SJCRH30 (cell line): ENCODE data around the gene ZNF827. TPM values are rescaled to one million over a fixed set of nuclear protein-coding genes. Genes with fewer than 3 reads are reported as not detected.
A peak's percentile ranks its signal among the peaks of the same experiment; 100 is the strongest.

Experiments used
- DNase-seq, 2 experiments: peaks; one replicate each; pipeline ENCODE4 v3.0.0-alpha.2; 2015 to 2020
- H3K27ac ChIP-seq: fragments of 250-450 bp; sonication (Bioruptor Pico); 2 replicates; pipeline ENCODE4 v1.5.1; 2020; ENCODE audit warnings: mild to moderate bottlenecking, moderate library complexity
- H3K27me3 ChIP-seq: fragments of 250-450 bp; sonication (Bioruptor Pico); 2 replicates; pipeline ENCODE4 v1.5.1; 2020; ENCODE audit warnings: mild to moderate bottlenecking, moderate library complexity
- H3K36me3 ChIP-seq: fragments of 250-450 bp; sonication (Bioruptor Pico); 2 replicates; pipeline ENCODE4 v1.5.1; 2020; ENCODE audit warnings: mild to moderate bottlenecking, moderate library complexity
- H3K4me1 ChIP-seq: fragments of 250-450 bp; sonication (Bioruptor Pico); 2 replicates; pipeline ENCODE4 v1.5.1; 2020; ENCODE audit warnings: mild to moderate bottlenecking, moderate library complexity
- H3K4me3 ChIP-seq: fragments of 250-450 bp; sonication (Bioruptor Pico); 2 replicates; pipeline ENCODE4 v1.5.1; 2020; ENCODE audit warnings: mild to moderate bottlenecking, moderate library complexity
- H3K9me3 ChIP-seq: fragments of 250-450 bp; sonication (Bioruptor Pico); replicated peaks from 2 replicates; pipeline ENCODE4 v1.5.1; 2020; ENCODE audit warnings: mild to moderate bottlenecking, moderate library complexity
- total RNA-seq: library from RNA; depleted of rRNA; stranded (reverse); fragments of >200 nt; shearing (Covaris generic); gene quantifications from 2 replicates; pipeline ENCODE4 v1.2.3, GENCODE V29; 2014

ZNF827 gene
- total RNA-seq, 1 experiment from 2014 or later, result 10.5 TPM

DNA sequence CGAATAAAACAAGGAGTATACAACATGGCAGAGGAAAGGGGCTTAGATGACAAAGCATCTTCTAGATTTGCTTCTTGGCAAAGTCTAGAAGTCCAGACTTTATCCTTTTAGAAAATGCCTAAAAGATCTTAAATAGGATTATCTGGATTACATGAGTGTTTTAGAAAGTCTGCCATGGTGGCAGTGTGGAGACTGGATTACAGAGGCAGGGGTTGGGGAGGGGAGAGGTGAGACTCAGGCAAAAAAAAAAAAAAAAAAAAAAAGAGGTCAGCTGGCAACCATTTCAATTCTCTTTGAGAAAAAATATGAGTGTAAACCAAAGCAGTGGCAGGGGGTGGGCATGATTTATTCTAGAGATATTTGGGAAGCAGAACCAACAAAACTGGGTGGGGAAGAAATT lies 17.4 kb downstream of the ZNF827 start:
- Histone ChIP-seq H3K27ac (no peak overlapping the region), H3K36me3 (no peaks in the 10 kb centered on the region), H3K4me3 (no peak overlapping the region), H3K27me3 (no peaks in the 10 kb centered on the region), H3K9me3 (no peaks in the 10 kb centered on the region; the same call in 1 of the 2 replicates), H3K4me1 (no peaks in the 10 kb centered on the region)
- DNase-seq, result no peak

DNA sequence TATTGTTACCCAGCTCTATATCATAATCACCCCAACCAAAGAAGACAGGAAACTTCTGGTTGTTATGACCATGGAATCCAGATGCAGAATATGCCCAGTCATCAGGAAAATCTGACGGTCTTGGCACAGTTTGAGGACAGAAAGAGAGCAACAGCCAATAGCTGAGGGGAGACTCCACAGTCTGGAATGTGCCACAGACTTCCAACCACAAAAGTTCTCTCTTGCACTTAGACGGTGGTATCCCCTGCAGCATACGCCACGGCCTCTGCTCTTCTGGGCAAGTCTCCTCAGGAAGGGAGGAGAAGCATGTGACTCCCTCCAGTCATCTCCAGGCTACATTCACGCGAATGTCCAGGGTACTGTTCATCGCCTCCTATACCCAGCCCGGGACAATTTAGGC lies 18.4 kb downstream of the ZNF827 start:
- H3K4me3 ChIP-seq, result no peak overlapping the region
- H3K27me3 ChIP-seq, result no peaks in the 10 kb centered on the region
- no peaks in the 10 kb centered on the region for H3K36me3 ChIP-seq
- H3K27ac ChIP-seq, result no peak overlapping the region
- DNase-seq, result no peak
- H3K4me1 ChIP-seq, result no peaks in the 10 kb centered on the region
- no peaks in the 10 kb centered on the region for H3K9me3 ChIP-seq

- Histone ChIP-seq H3K4me1 (no peaks in the 10 kb centered on the region), H3K27ac (no peak overlapping the region), H3K36me3 (no peaks in the 10 kb centered on the region), H3K9me3 (no peaks in the 10 kb centered on the region), H3K27me3 (no peaks in the 10 kb centered on the region), H3K4me3 (no peak overlapping the region)
- no peak for DNase-seq
Measured at GRCh38 chr4:145912376-145912775, 26.2 kb downstream of the ZNF827 start.

DNA sequence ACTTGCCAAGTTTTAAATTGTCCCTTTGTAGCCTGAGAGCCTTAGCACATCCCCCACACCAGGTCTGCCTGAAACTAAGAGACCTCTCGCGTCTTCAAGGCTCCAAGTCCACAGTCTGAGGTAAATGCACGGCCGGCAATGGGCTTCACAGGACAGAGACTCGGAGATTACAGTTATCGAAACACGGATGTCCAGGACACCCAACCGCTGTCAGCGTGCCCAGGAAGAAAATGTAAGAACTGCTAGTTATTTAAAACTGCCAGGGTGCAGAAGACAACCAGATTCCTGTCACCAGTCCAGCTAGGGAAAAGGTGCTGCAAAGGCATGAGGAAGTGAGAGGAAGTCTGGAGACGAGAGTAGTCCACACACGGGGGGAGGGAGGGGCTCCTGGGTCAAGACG lies 28.9 kb downstream of the ZNF827 start:
- Histone ChIP-seq H3K27ac (no peak overlapping the region), H3K27me3 (no peaks in the 10 kb centered on the region), H3K9me3 (no peaks in the 10 kb centered on the region), H3K4me1 (no peaks in the 10 kb centered on the region), H3K4me3 (no peak overlapping the region), H3K36me3 (no peaks in the 10 kb centered on the region)
- no peak for DNase-seq

GRCh38 chr4:145909281-145909715 lies 29.3 kb downstream of the ZNF827 start:
- no peaks in the 10 kb centered on the region for H3K9me3 ChIP-seq
- H3K4me3 ChIP-seq, result no peak overlapping the region
- no peaks in the 10 kb centered on the region for H3K36me3 ChIP-seq
- no peaks in the 10 kb centered on the region for H3K4me1 ChIP-seq
- DNase-seq, result peak in 1 of 2 experiments; percentile 7
- no peak overlapping the region for H3K27ac ChIP-seq
- H3K27me3 ChIP-seq, result no peaks in the 10 kb centered on the region

DNA sequence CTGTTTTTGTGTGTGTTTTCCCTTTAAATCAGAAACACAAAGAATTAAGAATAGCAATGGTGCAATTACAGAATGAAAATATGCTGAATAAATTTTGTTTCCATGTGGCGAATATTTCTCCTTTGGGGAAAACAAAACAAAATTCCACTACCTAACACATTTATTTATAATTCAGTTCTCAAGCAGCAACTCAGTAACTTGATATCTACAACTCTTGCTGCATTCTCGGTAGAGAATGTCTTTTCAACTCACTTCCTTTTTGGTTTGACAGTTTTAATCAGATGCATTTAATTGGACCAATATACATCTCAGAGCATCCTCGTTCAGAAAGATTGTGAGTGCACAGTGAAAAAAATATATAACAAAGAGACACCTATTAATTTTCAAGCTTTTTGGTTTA lies 30.8 kb downstream of the ZNF827 start:
- no peak for DNase-seq
- no peak overlapping the region for H3K4me3 ChIP-seq
- no peak overlapping the region for H3K27ac ChIP-seq
- no peaks in the 10 kb centered on the region for H3K27me3 ChIP-seq
- H3K9me3 ChIP-seq, result no peaks in the 10 kb centered on the region
- H3K36me3 ChIP-seq, result no peaks in the 10 kb centered on the region; the same call in 1 of the 2 replicates
- no peaks in the 10 kb centered on the region for H3K4me1 ChIP-seq

GRCh38 chr4:145907390-145907789 lies 31.2 kb downstream of the ZNF827 start:
- Histone ChIP-seq H3K9me3 (no peaks in the 10 kb centered on the region), H3K27ac (no peak overlapping the region), H3K4me3 (no peak overlapping the region), H3K27me3 (no peaks in the 10 kb centered on the region), H3K36me3 (no peaks in the 10 kb centered on the region; the same call in 1 of the 2 replicates), H3K4me1 (no peaks in the 10 kb centered on the region)
- no peak for DNase-seq

DNA sequence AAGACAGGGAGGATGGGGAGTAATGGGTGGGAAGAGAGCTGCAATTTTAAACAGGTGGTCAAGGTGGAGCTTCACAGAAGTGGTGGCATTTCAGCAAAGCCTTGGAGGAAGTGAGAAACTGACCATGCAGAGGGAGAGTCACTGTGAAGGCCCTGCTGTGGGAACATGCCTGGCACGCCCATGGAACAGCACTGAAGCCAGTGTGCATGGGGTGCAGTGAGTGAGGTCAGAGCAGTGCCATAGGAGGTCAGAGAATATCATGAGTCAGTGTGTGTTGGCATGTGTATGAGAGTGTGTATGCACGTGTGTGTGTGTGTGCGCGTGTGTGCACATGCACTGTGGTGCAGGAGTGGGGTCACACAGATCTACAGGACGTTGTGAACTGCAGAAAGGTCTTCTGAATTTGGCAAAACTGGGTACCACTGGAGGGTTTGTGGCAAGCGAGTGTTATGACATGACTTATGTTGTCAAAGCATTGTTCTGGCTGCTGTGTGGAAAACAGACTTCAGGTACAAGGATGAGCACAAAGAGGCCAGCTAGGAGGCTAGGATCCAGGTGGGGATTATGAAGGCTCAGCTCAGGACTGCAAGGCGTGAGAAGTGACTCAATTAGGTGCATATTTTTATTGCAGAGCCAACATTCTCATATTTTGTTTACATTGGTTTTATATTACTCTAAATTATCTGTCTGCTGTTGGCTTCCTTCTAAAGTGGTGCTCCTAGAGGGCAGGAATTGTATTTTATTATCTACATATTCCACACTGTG lies 34.0 kb downstream of the ZNF827 start:
- Histone ChIP-seq H3K4me3 (no peak overlapping the region), H3K4me1 (no peaks in the 10 kb centered on the region), H3K27ac (no peak overlapping the region), H3K9me3 (no peaks in the 10 kb centered on the region), H3K27me3 (no peaks in the 10 kb centered on the region), H3K36me3 (peaks cover 10% of the 10 kb centered on the region)
- no peak for DNase-seq

GRCh38 chr4:145902522-145902921 lies 36.1 kb downstream of the ZNF827 start:
- Histone ChIP-seq H3K27ac (no peak overlapping the region), H3K27me3 (no peaks in the 10 kb centered on the region), H3K4me1 (no peaks in the 10 kb centered on the region), H3K4me3 (no peak overlapping the region), H3K36me3 (peaks cover 10% of the 10 kb centered on the region), H3K9me3 (no peaks in the 10 kb centered on the region)
- no peak for DNase-seq

GRCh38 chr4:145899886-145900460 lies 38.6 kb downstream of the ZNF827 start:
- DNase-seq, result no peak
- H3K36me3 ChIP-seq, result peaks cover 10% of the 10 kb centered on the region
- H3K4me1 ChIP-seq, result no peaks in the 10 kb centered on the region
- H3K9me3 ChIP-seq, result no peaks in the 10 kb centered on the region
- no peak overlapping the region for H3K27ac ChIP-seq
- H3K27me3 ChIP-seq, result no peaks in the 10 kb centered on the region
- no peak overlapping the region for H3K4me3 ChIP-seq

DNA sequence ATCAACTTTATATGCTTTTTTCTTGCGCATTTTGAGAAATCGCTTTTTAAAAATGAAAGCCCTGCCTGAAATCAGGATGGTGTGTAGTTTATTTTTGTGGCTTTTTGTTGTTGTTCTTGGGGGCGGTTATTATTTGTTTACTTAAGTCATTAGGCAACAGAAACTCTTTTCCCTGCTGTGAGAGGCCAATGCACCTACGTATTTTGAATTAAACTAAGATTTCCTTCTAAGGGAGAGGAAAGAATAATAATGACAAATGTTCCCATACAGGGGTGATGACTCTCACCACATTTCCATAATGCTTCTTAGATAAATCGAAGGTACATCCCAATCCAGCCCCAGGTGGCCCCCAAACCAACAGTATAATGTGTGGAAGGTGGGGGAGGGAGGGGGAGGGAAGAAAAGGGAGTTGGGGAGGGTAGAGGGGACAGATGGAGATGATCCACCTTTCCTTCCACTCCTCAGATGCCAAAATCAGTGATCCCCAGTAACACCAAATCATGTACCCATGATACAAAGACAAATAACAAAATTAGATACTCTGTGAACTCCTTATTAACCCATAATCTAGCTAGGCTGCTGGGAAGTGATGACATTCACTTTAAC lies 39.6 kb downstream of the ZNF827 start:
- no peak overlapping the region for H3K27ac ChIP-seq
- no peaks in the 10 kb centered on the region for H3K4me1 ChIP-seq
- H3K27me3 ChIP-seq, result no peaks in the 10 kb centered on the region
- no peaks in the 10 kb centered on the region for H3K9me3 ChIP-seq
- no peak overlapping the region for H3K4me3 ChIP-seq
- DNase-seq, result no peak
- peaks cover 10% of the 10 kb centered on the region for H3K36me3 ChIP-seq

DNA sequence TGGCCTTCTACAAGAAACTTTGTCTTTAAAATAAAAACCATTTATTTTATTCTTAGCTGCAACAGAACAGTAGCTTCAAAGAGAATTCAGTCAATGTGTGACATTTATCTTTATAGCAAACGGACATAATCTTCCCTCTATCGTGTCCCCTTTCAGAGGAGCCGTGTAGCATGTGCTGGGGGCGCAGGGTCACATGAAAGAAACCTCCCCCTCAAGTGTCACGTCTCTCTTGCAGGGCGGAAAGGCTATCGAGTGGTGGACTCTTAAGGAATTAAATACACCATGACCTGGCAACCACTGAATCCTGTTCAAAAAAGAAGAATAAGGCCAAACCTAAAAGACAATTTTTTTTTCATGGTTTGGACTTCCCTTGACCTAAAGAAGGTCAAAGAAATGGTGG lies 40.2 kb downstream of the ZNF827 start:
- H3K27ac ChIP-seq, result no peak overlapping the region
- no peak for DNase-seq
- peaks cover 10% of the 10 kb centered on the region for H3K36me3 ChIP-seq
- H3K4me3 ChIP-seq, result no peak overlapping the region
- no peaks in the 10 kb centered on the region for H3K4me1 ChIP-seq
- H3K27me3 ChIP-seq, result no peaks in the 10 kb centered on the region
- H3K9me3 ChIP-seq, result no peaks in the 10 kb centered on the region

DNA sequence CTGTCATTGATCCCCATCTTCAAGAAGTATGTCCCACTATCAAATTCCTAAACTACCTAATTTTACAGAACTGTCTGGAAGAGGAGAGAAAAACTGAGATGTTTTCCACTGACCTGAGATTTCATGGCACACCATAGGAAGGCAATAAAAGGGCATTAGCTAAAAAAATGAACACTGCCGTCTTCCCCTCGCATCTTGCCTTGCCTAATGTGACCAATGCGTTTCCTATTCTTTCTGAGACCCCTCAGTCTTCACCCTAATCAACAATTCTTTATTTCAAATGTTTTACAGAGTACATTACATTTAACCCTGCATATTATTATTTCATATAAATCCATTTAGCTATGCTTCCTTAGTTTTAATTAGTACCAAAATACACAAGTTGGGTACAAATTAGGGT lies 43.6 kb downstream of the ZNF827 start:
- Histone ChIP-seq H3K36me3 (no peaks in the 10 kb centered on the region; the same call in 1 of the 2 replicates), H3K4me1 (no peaks in the 10 kb centered on the region), H3K9me3 (no peaks in the 10 kb centered on the region), H3K27ac (no peak overlapping the region), H3K4me3 (no peak overlapping the region), H3K27me3 (no peaks in the 10 kb centered on the region)
- DNase-seq, result no peak

DNA sequence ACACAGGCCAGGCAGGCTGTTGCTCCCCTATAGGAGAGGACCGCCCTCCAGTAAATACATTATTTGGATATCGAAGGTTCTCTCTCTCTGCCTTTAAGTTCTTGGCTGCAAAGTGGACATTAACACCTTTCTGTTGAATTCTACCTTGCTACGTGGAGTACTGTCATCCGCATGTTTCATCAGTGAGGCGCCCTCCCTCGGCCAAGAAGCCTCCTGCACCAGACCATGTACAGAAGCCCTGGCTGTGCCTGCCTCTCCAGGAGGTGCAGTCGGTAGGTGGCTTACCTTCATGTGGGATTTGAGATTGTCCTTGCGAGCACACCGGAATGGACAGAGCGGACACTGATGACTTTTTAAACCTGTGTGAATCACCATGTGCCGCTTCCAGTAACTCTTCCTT lies 46.7 kb downstream of the ZNF827 start:
- Histone ChIP-seq H3K4me3 (no peak overlapping the region), H3K27me3 (no peaks in the 10 kb centered on the region), H3K4me1 (no peaks in the 10 kb centered on the region), H3K36me3 (no peaks in the 10 kb centered on the region; the same call in 1 of the 2 replicates), H3K9me3 (no peaks in the 10 kb centered on the region), H3K27ac (no peak overlapping the region)
- no peak for DNase-seq

DNA sequence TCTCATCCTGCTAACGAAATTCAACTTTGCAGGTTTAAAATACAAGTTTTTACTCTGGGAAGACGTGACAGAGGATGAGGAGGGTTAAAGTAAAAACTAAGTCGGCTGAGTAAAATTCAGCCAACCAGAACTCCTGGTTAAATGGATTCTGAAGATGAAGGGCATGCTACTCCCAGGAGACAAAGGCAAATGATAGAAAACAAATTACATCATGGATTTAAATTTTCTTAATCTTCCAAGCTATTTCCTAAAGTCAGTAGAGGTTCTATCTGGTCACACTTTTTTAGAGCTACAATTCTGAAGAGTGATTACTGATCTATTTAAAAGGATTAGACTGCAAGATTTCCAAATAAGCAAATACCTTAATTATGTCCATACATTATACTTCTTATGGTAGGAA lies 47.9 kb downstream of the ZNF827 start:
- no peak for DNase-seq
- H3K9me3 ChIP-seq, result no peaks in the 10 kb centered on the region
- no peaks in the 10 kb centered on the region for H3K27me3 ChIP-seq
- no peak overlapping the region for H3K27ac ChIP-seq
- H3K36me3 ChIP-seq, result no peaks in the 10 kb centered on the region; the same call in 1 of the 2 replicates
- no peak overlapping the region for H3K4me3 ChIP-seq
- H3K4me1 ChIP-seq, result no peaks in the 10 kb centered on the region
